Psoas muscle (tissue), 8 donors: ENCODE results near the gene SLC43A2. TPM values are rescaled to one million over a fixed set of nuclear protein-coding genes. Genes with fewer than 3 reads are reported as not detected.
A peak's percentile ranks its signal among the peaks of the same experiment; 100 is the strongest.

Experiments
- ATAC-seq, 4 donors: fragments of 200-7000 bp; cut with Tn5 transposase; one replicate each; pipeline ENCODE4 v1.9.1; 2020; ENCODE audit warnings: moderate library complexity in 3 of 4, mild to moderate bottlenecking in 2 of 4
- DNase-seq, 2 donors: peaks; one replicate each; pipeline ENCODE4 v3.0.0-alpha.2; 2020
- H3K27ac ChIP-seq: fragments of 200-600 bp; one replicate; pipeline ENCODE4 v1.8.0; 2022
- H3K27me3 ChIP-seq, 3 donors: fragments of 200-600 bp in 1 of 3; one replicate each; pipeline versions ENCODE4 v1.6.1 to v1.8.0; 2013 to 2022; ENCODE audit warnings: low read length in 2 of 3, mild to moderate bottlenecking in 2 of 3, moderate library complexity in 1 of 3; ENCODE audit not compliant: insufficient read depth in 3 of 3
- H3K36me3 ChIP-seq, 2 donors: fragments of 200-600 bp in 1 of 2; one replicate each; pipeline versions ENCODE4 v1.6.1 to v1.8.0; 2013 to 2022; ENCODE audit warnings: low read depth in 1 of 2, mild to moderate bottlenecking in 1 of 2, moderate library complexity in 1 of 2; ENCODE audit not compliant: insufficient read depth in 1 of 2
- H3K4me1 ChIP-seq: fragments of 200-600 bp; one replicate; pipeline ENCODE4 v1.8.0; 2022
- H3K4me3 ChIP-seq: fragments of 200-600 bp; one replicate; pipeline ENCODE4 v1.8.0; 2022; ENCODE audit warnings: mild to moderate bottlenecking
- H3K9me3 ChIP-seq: fragments of 200-600 bp; one replicate; pipeline ENCODE4 v1.8.0; 2022
- WGBS, 3 donors: extraction: QIAGEN DNeasy Blood & Tissue Kit; methylation state at CpG; one replicate each; pipeline versions ENCODE4 v1.1.6 to v1.1.7; 2013; 5-methylcytosine and 5-hydroxymethylcytosine counted together
- intact Hi-C, 2 donors: fragments of 100-400 bp; cut with DNase I; formaldehyde crosslinking; loops; one replicate each; pipeline versions ENCODE4 v1.11.0 to v1.14.2; 2022
- polyA plus RNA-seq, 3 donors: library from polyadenylated mRNA; stranded (reverse); fragments of 200-250 nt; gene quantifications; one replicate each; pipeline ENCODE4 v1.2.3, GENCODE V29; 2013
- total RNA-seq, 4 donors: library from RNA; stranded (reverse); fragmentation: NEBNext Ultra II Directional in 2 of 4; extraction: Animal tissue kit (Norgen Biotek cat#: 25700) in 2 of 4; gene quantifications; one replicate each; pipeline versions ENCODE4 v1.2.1 to v1.2.4, GENCODE V29; 2021 to 2023
- TF ChIP-seq, protein P1 (sequence below): fragments of 200-600 bp; IDR thresholded peaks from one replicate; pipeline ENCODE4 v1.8.0; 2022; ENCODE audit warnings: antibody characterized with exemption
- donor health status: healthy with polysubstance abuse.
- donor health status: DM: no; HTN: no; CAD: no; lungs with moderate emphysema.
- donor health status: Bipolar disorder and iron deficiency.
- donor health status: healthy.
- donor health status: DM: yes; HTN: yes; CAD: no.
- donor health status: DM: no; HTN: no; CAD: no.
- donor health status: DM: no; HTN: no; CAD: no.
- donor health status: DM: yes; HTN: yes; CAD: no.

Gene SLC43A2
- total and polyA plus RNA-seq, 7 donors: 9.5 to 70.5 (median 21.7) TPM

DNA sequence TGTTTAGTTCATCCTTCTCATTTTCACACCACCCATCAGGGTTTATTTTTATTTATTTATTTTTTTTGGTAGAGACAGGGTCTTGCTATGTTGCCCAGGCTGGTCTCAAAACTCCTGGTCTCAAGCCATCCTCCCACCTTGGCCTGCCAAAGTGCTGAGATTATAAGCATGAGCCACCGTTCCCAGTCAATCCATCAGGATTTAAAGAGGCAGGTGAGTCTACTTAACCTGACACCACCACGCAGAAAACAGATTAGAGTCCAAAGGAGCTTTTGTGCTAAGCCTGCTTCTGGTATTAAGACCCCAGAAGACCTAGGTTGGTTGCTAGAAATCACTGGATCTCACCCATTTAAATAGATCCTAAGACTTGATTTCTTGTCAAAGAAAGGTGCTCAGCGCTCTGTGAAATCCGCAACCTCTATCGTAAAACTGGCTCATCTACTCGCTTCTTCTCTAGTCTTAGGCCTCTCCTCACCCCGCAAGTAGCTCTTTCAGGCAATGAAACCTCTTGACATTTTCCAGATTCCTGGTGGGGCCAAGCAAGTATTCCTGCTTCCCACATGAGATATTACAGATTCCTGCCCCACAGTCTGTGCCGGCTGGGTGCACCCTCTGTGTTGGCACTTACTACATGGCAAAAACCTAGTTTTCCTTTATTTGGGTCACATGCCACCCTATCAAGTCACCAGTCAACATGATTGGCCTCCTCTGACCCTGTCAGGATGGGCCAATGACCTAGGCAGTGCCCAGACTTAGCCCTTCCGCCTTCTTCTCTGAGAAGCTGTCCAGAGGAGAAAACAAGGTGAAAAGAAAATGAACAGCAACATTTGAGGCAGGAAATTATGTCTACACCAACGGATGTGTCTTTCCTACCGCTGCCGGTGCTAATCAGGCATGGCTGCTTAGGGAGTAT is 75.0 kb downstream of the SLC43A2 start:
- no peak overlapping the region for H3K27ac ChIP-seq
- no peaks in the 10 kb centered on the region for H3K4me1 ChIP-seq
- 81 to 83% (median 82%) methylated on average over 12 of the region's 12 CpGs for WGBS, 3 donors
- intact Hi-C loops: no loop called here
- H3K9me3 ChIP-seq: no peaks in the 10 kb centered on the region
- ATAC-seq: no peak
- H3K27me3 ChIP-seq: no peaks in the 10 kb centered on the region
- TF ChIP-seq, protein P1, sequence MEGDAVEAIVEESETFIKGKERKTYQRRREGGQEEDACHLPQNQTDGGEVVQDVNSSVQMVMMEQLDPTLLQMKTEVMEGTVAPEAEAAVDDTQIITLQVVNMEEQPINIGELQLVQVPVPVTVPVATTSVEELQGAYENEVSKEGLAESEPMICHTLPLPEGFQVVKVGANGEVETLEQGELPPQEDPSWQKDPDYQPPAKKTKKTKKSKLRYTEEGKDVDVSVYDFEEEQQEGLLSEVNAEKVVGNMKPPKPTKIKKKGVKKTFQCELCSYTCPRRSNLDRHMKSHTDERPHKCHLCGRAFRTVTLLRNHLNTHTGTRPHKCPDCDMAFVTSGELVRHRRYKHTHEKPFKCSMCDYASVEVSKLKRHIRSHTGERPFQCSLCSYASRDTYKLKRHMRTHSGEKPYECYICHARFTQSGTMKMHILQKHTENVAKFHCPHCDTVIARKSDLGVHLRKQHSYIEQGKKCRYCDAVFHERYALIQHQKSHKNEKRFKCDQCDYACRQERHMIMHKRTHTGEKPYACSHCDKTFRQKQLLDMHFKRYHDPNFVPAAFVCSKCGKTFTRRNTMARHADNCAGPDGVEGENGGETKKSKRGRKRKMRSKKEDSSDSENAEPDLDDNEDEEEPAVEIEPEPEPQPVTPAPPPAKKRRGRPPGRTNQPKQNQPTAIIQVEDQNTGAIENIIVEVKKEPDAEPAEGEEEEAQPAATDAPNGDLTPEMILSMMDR: no peak
- H3K36me3 ChIP-seq: peaks cover 4 to 71% of the 10 kb centered on the region in 2 donors
- H3K4me3 ChIP-seq: no peak overlapping the region
- DNase-seq: no peak

DNA sequence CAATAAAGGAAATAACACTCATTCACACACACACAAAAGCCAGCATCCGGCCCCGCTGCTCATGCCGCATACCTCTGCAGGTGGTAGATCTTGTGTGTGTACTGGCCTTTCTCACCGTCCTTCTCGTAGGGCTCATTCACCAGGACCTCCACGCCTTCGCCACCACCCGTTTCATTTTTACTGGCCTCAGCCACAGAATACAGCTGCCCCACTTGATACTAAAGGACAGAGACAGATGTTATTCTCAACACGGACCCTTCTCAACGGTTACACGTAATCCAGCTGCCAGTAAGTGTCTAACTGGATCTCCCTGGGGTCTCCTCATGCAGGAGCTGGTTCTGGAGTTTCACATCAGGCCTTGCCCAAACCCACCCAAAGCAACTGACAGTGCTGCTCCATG is 75.7 kb downstream of the SLC43A2 start:
- 71 to 83% (median 71%) methylated on average over 11 of the region's 11 CpGs for WGBS, 3 donors

DNA sequence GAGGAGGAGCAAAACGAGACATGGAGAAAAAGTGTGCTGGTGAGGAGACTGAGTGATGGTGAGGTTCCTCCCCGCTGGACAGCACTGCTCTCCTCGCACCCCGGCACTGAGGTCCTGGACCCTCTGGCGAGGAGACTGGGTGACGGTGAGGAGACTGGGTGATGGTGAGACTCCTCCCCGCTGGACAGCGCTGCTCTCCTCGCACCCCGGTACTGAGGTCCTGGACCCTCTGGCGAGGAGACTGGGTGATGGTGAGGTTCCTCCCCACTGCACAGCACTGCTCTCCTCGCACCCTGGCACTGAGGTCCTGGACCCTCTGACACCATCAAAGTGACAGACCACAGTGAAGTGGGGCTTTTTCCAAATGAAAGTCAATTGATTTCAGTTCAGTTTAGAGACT is 76.9 kb downstream of the SLC43A2 start:
- Histone ChIP-seq H3K4me1 (no peaks in the 10 kb centered on the region), H3K9me3 (no peaks in the 10 kb centered on the region), H3K27me3 (no peaks in the 10 kb centered on the region), H3K27ac (no peak overlapping the region), H3K4me3 (no peak overlapping the region), H3K36me3 (peaks cover 4 to 79% of the 10 kb centered on the region in 2 donors)
- ATAC-seq (peak in 1 of 4 donors; percentile 25), DNase-seq (no peak)
- intact Hi-C loops: no loop called here
- TF ChIP-seq, protein P1: no peak
- WGBS, 3 donors: 90 to 98% (median 93%) methylated on average over 10 to 12 of the region's 12 CpGs

More for the DNA sequence above, 75.7 kb downstream of the SLC43A2 start:
- intact Hi-C loops: no loop called here
- DNase-seq (no peak), ATAC-seq (no peak)
- Histone ChIP-seq H3K27me3 (no peaks in the 10 kb centered on the region), H3K36me3 (peaks cover 4 to 78% of the 10 kb centered on the region in 2 donors), H3K27ac (no peak overlapping the region), H3K4me1 (no peaks in the 10 kb centered on the region), H3K9me3 (no peaks in the 10 kb centered on the region), H3K4me3 (no peak overlapping the region)
- TF ChIP-seq, protein P1: no peak

DNA sequence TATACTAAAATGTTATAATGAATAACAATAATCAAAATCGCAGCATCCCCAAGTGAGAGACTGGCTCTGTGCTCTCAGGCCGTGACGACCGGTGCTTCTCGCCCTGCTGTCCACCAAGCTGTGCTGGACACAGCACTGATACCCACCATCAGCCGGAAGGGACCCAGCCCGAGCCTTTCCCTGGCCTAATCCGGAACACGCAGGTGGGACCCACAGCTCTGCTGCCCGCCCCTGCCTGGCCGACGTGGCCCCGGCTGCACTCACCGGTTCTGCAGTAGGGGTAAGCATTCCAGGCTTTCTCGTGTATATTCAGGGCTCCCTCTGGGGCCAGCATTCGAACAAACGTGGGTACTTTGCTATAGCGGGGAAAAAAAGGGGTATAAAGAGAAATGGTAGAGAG is 80.6 kb downstream of the SLC43A2 start:
- DNase-seq (no peak), ATAC-seq (no peak)
- TF ChIP-seq, protein P1: no peak
- no peak overlapping the region for H3K27ac ChIP-seq
- H3K4me3 ChIP-seq: no peak overlapping the region
- no peaks in the 10 kb centered on the region for H3K27me3 ChIP-seq
- WGBS, 3 donors: 92 to 93% (median 93%) methylated on average over 18 of the region's 18 CpGs
- intact Hi-C loops: no loop called here
- H3K36me3 ChIP-seq: peaks cover 4 to 97% of the 10 kb centered on the region in 2 donors
- no peaks in the 10 kb centered on the region for H3K9me3 ChIP-seq
- no peaks in the 10 kb centered on the region for H3K4me1 ChIP-seq
